NB4 (cell line): Measurements from ENCODE around the gene HTR4.

ENCODE experiments used
- POLR2A ChIP-seq: IDR thresholded peaks from 2 replicates; pipeline ENCODE4 v1.6.1; 2011; ENCODE audit warnings: mild to moderate bottlenecking; ENCODE audit not compliant: insufficient read length; ENCODE audit errors: extremely low read depth
- TF ChIP-seq, protein P1 (sequence below): IDR thresholded peaks from one replicate; pipeline ENCODE4 v1.5.1; 2012; ENCODE audit warnings: low read depth, low read length
- TF ChIP-seq, protein P2 (sequence below): IDR thresholded peaks from 2 replicates; pipeline ENCODE4 v1.6.1; 2011; ENCODE audit warnings: low read depth, low read length

DNA sequence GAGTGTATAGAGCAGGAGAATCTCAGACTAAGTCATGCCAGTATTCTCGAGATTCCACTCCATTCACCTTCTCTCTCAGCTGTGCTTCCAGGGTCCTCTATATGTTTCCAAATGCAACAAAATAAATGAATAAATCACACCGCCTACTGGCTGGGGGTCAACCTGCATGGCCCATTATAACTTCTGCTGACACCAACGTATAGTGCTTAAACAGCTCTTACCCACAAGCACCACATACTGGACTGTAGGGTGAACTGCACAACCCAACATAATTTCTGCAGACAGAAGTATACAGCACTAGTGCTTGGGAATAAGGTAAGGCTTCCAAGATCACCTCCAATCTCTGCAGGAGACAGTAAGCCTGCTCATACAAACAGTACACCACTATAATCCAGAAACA lies 33.1 kb upstream of the HTR4 start:
- TF ChIP-seq, protein P1, sequence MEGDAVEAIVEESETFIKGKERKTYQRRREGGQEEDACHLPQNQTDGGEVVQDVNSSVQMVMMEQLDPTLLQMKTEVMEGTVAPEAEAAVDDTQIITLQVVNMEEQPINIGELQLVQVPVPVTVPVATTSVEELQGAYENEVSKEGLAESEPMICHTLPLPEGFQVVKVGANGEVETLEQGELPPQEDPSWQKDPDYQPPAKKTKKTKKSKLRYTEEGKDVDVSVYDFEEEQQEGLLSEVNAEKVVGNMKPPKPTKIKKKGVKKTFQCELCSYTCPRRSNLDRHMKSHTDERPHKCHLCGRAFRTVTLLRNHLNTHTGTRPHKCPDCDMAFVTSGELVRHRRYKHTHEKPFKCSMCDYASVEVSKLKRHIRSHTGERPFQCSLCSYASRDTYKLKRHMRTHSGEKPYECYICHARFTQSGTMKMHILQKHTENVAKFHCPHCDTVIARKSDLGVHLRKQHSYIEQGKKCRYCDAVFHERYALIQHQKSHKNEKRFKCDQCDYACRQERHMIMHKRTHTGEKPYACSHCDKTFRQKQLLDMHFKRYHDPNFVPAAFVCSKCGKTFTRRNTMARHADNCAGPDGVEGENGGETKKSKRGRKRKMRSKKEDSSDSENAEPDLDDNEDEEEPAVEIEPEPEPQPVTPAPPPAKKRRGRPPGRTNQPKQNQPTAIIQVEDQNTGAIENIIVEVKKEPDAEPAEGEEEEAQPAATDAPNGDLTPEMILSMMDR = peak; percentile 68
- no peak for TF ChIP-seq POLR2A
- TF ChIP-seq, protein P2, sequence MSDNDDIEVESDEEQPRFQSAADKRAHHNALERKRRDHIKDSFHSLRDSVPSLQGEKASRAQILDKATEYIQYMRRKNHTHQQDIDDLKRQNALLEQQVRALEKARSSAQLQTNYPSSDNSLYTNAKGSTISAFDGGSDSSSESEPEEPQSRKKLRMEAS = no peak
